Measurements from ENCODE around the gene ZNF30.

Gene ZNF30

GRCh38 chr19:34926685-34927375, at the start of gene ZNF30:
ZNF30 (plus strand) TSS chr19:34926903; CDS start chr19:34929948, 3,045 bp downstream.
- peak within 1 kb of the TSS; percentile 76 for H3K4me3 ChIP-seq (ENCODE audit: low read depth, low read length)
- ChIA-PET POLR2A (interaction anchor here (0.9 to 1.8 kb wide), 4 partner anchors 9 to 249 kb away, joined by 3 to 8 read pairs (median 3); partner anchors contain the start of genes SCGB2B2, ZNF181 and ZNF302), CTCF (interaction anchor here (1.1 to 1.3 kb wide), 3 partner anchors 9 to 86 kb away, joined by 3 to 4 read pairs (median 3); no protein-coding TSS in a partner anchor)
- peak; percentile 26 for DNase-seq (ENCODE audit: low read depth, low spot score)
- TF ChIP-seq CTCF (IDR thresholded peaks at IDR 0.05; ENCODE audit: insufficient read depth, low read length, missing control alignments) = no peak

- no peak for DNase-seq (ENCODE audit: low read depth, low spot score)
- no peak overlapping the region for H3K4me3 ChIP-seq (ENCODE audit: low read depth, low read length)
- TF ChIP-seq CTCF (IDR thresholded peaks at IDR 0.05; ENCODE audit: insufficient read depth, low read length, missing control alignments) = no peak
- ChIA-PET POLR2A (no interaction called here), CTCF (no interaction called here)
Observed at GRCh38 chr19:34879563-34879962, 47.1 kb upstream of the ZNF30 start.

GRCh38 chr19:34880034-34880433, 46.7 kb upstream of the ZNF30 start:
- POLR2A ChIA-PET = no interaction called here
- no peak for DNase-seq (ENCODE audit: low read depth, low spot score)
- no peak overlapping the region for H3K4me3 ChIP-seq (ENCODE audit: low read depth, low read length)
- CTCF ChIA-PET = no interaction called here
- no peak for TF ChIP-seq CTCF (IDR thresholded peaks at IDR 0.05; ENCODE audit: insufficient read depth, low read length, missing control alignments)

GRCh38 chr19:34881982-34882381, 44.7 kb upstream of the ZNF30 start:
- TF ChIP-seq CTCF (IDR thresholded peaks at IDR 0.05; ENCODE audit: insufficient read depth, low read length, missing control alignments) = no peak
- no peak for DNase-seq (ENCODE audit: low read depth, low spot score)
- ChIA-PET POLR2A (no interaction called here), CTCF (no interaction called here)
- no peak overlapping the region for H3K4me3 ChIP-seq (ENCODE audit: low read depth, low read length)

- no peak for DNase-seq (ENCODE audit: low read depth, low spot score)
- ChIA-PET POLR2A (no interaction called here), CTCF (no interaction called here)
- no peak overlapping the region for H3K4me3 ChIP-seq (ENCODE audit: low read depth, low read length)
- no peak for TF ChIP-seq CTCF (IDR thresholded peaks at IDR 0.05; ENCODE audit: insufficient read depth, low read length, missing control alignments)
Observed at GRCh38 chr19:34888091-34888490, 38.6 kb upstream of the ZNF30 start.

- ChIA-PET CTCF (no interaction called here), POLR2A (no interaction called here)
- no peak overlapping the region for H3K4me3 ChIP-seq (ENCODE audit: low read depth, low read length)
- DNase-seq (ENCODE audit: low read depth, low spot score) = no peak
- TF ChIP-seq CTCF (IDR thresholded peaks at IDR 0.05; ENCODE audit: insufficient read depth, low read length, missing control alignments) = no peak
Observed at GRCh38 chr19:34900245-34900644, 26.5 kb upstream of the ZNF30 start.

All from AG04449 (cell line).